Measurements from ENCODE around the gene MAPK6.
"Not testable (repeated sequence)": the region's sequence is repeated elsewhere in the genome, so short reads cannot be mapped to it uniquely, and the experiment has no call there.

The MAPK6 gene

GRCh38 chr15:52082197-52083036 lies 63.4 kb downstream of the MAPK6 start:
- Mint-ChIP-seq H3K4me3 (peak overlapping the region; percentile 50), H3K4me1 (peaks cover 33% of the 10 kb centered on the region), H3K9me3 (no peaks in the 10 kb centered on the region), H3K36me3 (ENCODE audit: insufficient read depth) (no peaks in the 10 kb centered on the region), H3K27me3 (peaks cover 7% of the 10 kb centered on the region), H3K27ac (ENCODE audit: low read depth) (no peak overlapping the region)
- DNase-seq (ENCODE audit: low spot score in 2 of 2): no peak
- peak; percentile 56 for ATAC-seq (replicated peaks; ENCODE audit: extremely low read depth, poor library complexity, severe bottlenecking)

- H3K9me3 Mint-ChIP-seq; H3K27ac Mint-ChIP-seq (ENCODE audit: low read depth); ATAC-seq (replicated peaks; ENCODE audit: extremely low read depth, poor library complexity, severe bottlenecking); H3K27me3 Mint-ChIP-seq; H3K36me3 Mint-ChIP-seq (ENCODE audit: insufficient read depth); DNase-seq (ENCODE audit: low spot score in 2 of 2): not testable (repeated sequence)
- Mint-ChIP-seq H3K4me3 (peak overlapping the region; percentile 50), H3K4me1 (peaks cover 33% of the 10 kb centered on the region)
Measured at GRCh38 chr15:52083037-52083359, 64.0 kb downstream of the MAPK6 start.

GRCh38 chr15:52083603-52084002 lies 64.6 kb downstream of the MAPK6 start:
- H3K27ac Mint-ChIP-seq (ENCODE audit: low read depth): no peak overlapping the region
- no peaks in the 10 kb centered on the region for H3K9me3 Mint-ChIP-seq
- ATAC-seq (replicated peaks; ENCODE audit: extremely low read depth, poor library complexity, severe bottlenecking): no peak
- H3K27me3 Mint-ChIP-seq: peaks cover 4% of the 10 kb centered on the region
- peaks cover 30% of the 10 kb centered on the region for H3K4me1 Mint-ChIP-seq
- no peaks in the 10 kb centered on the region for H3K36me3 Mint-ChIP-seq (ENCODE audit: insufficient read depth)
- H3K4me3 Mint-ChIP-seq: no peak overlapping the region
- no peak for DNase-seq (ENCODE audit: low spot score in 2 of 2)

DNA sequence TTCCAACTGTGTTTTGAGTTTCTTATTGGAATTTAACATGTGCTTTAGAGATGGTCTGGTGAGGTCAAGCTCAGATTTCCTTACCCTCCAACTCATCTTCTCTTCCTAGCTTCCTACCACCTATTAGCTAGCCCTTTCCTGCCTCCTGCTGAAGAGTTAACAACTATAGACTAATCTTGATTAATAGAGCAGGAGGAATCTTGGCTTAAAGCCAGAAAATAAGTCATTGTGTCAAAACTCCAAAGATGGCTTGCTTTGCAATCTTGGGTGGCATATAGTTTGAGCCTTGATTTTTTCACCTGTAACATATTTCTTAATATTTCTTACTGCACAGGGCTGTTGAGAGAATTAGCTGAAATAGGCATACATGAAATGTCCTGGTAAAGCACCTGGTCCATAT lies 66.3 kb downstream of the MAPK6 start:
- Mint-ChIP-seq H3K9me3 (peaks cover 9% of the 10 kb centered on the region), H3K27ac (ENCODE audit: low read depth) (no peak overlapping the region), H3K4me1 (peaks cover 20% of the 10 kb centered on the region), H3K4me3 (no peak overlapping the region), H3K36me3 (ENCODE audit: insufficient read depth) (no peaks in the 10 kb centered on the region), H3K27me3 (peaks cover 12% of the 10 kb centered on the region)
- DNase-seq (ENCODE audit: low spot score in 2 of 2) (no peak), ATAC-seq (replicated peaks; ENCODE audit: extremely low read depth, poor library complexity, severe bottlenecking) (no peak)

DNA sequence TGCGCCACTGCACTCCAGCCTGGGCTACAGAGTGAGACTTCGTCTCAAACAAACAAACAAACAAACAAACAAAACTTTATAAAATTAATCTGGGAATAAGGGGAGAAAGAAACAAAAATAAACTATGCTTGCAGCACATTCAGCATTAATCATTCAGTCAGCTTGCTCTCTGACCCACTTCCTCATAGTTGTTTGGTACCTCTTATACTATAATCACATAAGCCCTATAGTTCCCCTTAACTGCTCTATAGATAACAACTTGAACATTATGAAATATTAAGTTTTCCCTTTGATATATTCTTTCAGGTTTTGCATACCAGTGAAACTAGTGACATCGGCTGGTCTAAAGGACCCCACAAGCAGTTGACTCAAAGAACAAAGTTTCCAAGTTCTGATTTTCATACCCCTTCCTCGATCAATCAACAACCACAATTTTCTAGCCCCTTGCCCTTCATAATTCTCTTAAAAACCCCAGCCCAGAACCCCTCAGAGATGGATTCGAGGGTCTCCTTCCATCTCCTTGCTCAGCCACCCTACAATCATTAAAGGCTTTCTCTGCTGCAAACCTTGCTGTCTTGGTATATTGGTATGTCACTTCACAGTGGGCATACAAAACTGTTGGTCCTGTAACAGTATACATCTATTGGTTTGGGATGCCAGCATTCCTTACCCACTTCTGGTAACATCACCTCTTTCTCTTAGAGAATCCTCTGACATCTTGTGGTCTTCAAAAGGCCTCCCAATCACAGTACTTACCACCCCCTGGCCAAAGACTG lies 67.2 kb downstream of the MAPK6 start:
- DNase-seq (ENCODE audit: low spot score in 2 of 2) (no peak), ATAC-seq (replicated peaks; ENCODE audit: extremely low read depth, poor library complexity, severe bottlenecking) (no peak)
- no peak overlapping the region for H3K27ac Mint-ChIP-seq (ENCODE audit: low read depth)
- peaks cover 17% of the 10 kb centered on the region for H3K27me3 Mint-ChIP-seq
- peaks cover 20% of the 10 kb centered on the region for H3K4me1 Mint-ChIP-seq
- H3K4me3 Mint-ChIP-seq: no peak overlapping the region
- H3K36me3 Mint-ChIP-seq (ENCODE audit: insufficient read depth): no peaks in the 10 kb centered on the region
- H3K9me3 Mint-ChIP-seq: peaks cover 12% of the 10 kb centered on the region

DNA sequence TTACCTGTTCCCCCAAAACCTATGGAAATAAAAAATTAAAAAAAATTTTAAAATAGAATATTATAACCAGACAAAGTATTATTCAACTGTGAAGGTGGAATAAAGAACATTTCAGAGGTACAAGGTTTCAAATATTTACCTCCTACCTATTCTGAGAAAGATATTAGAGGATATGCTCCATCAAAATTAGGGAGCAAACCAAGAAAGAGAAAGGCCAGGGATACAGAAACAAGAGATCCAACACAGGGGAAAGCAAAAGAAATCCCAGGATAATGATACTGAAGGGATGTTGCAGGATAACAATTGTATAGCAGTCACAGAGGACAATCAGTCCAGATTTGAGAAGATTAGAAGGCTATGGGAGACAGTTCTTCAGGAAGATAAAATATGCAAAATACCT lies 71.2 kb downstream of the MAPK6 start:
- DNase-seq (ENCODE audit: low spot score in 2 of 2) (no peak), ATAC-seq (replicated peaks; ENCODE audit: extremely low read depth, poor library complexity, severe bottlenecking) (no peak)
- Mint-ChIP-seq H3K9me3 (peaks cover 12% of the 10 kb centered on the region), H3K27me3 (peaks cover 17% of the 10 kb centered on the region), H3K4me1 (no peaks in the 10 kb centered on the region), H3K4me3 (no peak overlapping the region), H3K27ac (ENCODE audit: low read depth) (no peak overlapping the region), H3K36me3 (ENCODE audit: insufficient read depth) (no peaks in the 10 kb centered on the region)

DNA sequence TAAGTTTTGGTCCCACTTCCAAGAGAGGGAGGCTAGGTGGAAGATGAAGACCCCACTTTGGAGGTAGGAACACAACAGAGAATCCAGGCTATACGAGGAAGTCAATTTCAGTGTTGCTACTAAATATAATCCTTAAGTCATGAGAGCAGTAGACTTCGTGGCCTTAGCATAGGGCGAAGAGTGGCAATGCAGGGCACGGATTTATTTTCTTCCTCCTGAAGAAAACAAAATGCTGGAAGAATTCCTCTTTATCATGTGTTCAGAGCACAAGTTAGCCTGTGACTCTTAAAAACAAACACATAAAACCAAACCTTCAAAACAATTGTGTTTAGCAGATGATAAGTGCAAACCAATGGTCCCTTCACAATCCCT lies 74.1 kb downstream of the MAPK6 start:
- no peak overlapping the region for H3K4me3 Mint-ChIP-seq
- H3K36me3 Mint-ChIP-seq (ENCODE audit: insufficient read depth): no peaks in the 10 kb centered on the region
- H3K9me3 Mint-ChIP-seq: peaks cover 12% of the 10 kb centered on the region
- H3K4me1 Mint-ChIP-seq: no peaks in the 10 kb centered on the region
- DNase-seq (ENCODE audit: low spot score in 2 of 2): no peak
- peaks cover 17% of the 10 kb centered on the region for H3K27me3 Mint-ChIP-seq
- no peak for ATAC-seq (replicated peaks; ENCODE audit: extremely low read depth, poor library complexity, severe bottlenecking)
- no peak overlapping the region for H3K27ac Mint-ChIP-seq (ENCODE audit: low read depth)

GRCh38 chr15:52093539-52094510 lies 74.8 kb downstream of the MAPK6 start:
- Mint-ChIP-seq H3K36me3 (ENCODE audit: insufficient read depth) (no peaks in the 10 kb centered on the region), H3K4me1 (no peaks in the 10 kb centered on the region), H3K27ac (ENCODE audit: low read depth) (no peak overlapping the region), H3K4me3 (no peak overlapping the region), H3K9me3 (peaks cover 12% of the 10 kb centered on the region), H3K27me3 (peaks cover 17% of the 10 kb centered on the region)
- no peak for DNase-seq (ENCODE audit: low spot score in 2 of 2)
- ATAC-seq (replicated peaks; ENCODE audit: extremely low read depth, poor library complexity, severe bottlenecking): no peak

- Mint-ChIP-seq H3K4me3 (no peak overlapping the region), H3K27ac (ENCODE audit: low read depth) (no peak overlapping the region)
- ATAC-seq (replicated peaks; ENCODE audit: extremely low read depth, poor library complexity, severe bottlenecking): no peak
Measured at GRCh38 chr15:52094811-52095584, 76.0 kb downstream of the MAPK6 start.

GRCh38 chr15:52095597-52096262 lies 76.7 kb downstream of the MAPK6 start:
- H3K27ac Mint-ChIP-seq (ENCODE audit: low read depth): no peak overlapping the region
- H3K36me3 Mint-ChIP-seq (ENCODE audit: insufficient read depth): no peaks in the 10 kb centered on the region
- no peak overlapping the region for H3K4me3 Mint-ChIP-seq
- ATAC-seq (replicated peaks; ENCODE audit: extremely low read depth, poor library complexity, severe bottlenecking) (no peak), DNase-seq (ENCODE audit: low spot score in 2 of 2) (no peak)
- H3K9me3 Mint-ChIP-seq: no peaks in the 10 kb centered on the region
- peaks cover 10% of the 10 kb centered on the region for H3K27me3 Mint-ChIP-seq
- no peaks in the 10 kb centered on the region for H3K4me1 Mint-ChIP-seq

More at GRCh38 chr15:52094811-52095584, 76.0 kb downstream of the MAPK6 start:
- Mint-ChIP-seq H3K27me3 (peaks cover 17% of the 10 kb centered on the region), H3K4me1 (no peaks in the 10 kb centered on the region), H3K9me3 (peaks cover 5% of the 10 kb centered on the region), H3K36me3 (ENCODE audit: insufficient read depth) (no peaks in the 10 kb centered on the region)
- DNase-seq (ENCODE audit: low spot score in 2 of 2): no peak

- not testable (repeated sequence) for H3K27ac Mint-ChIP-seq (ENCODE audit: low read depth); DNase-seq (ENCODE audit: low spot score in 2 of 2); H3K27me3 Mint-ChIP-seq; H3K36me3 Mint-ChIP-seq (ENCODE audit: insufficient read depth); ATAC-seq (replicated peaks; ENCODE audit: extremely low read depth, poor library complexity, severe bottlenecking); H3K9me3 Mint-ChIP-seq; H3K4me3 Mint-ChIP-seq; H3K4me1 Mint-ChIP-seq
Measured at GRCh38 chr15:52096536-52096935, 77.5 kb downstream of the MAPK6 start.
